Peyer's patch (tissue), 4 donors: Measurements from ENCODE around the gene PLXNA2. TPM values are rescaled to one million over a fixed set of nuclear protein-coding genes. Genes with fewer than 3 reads are reported as not detected.

Experiments
- DNase-seq, 3 donors: peaks; one replicate each; pipeline ENCODE4 v3.0.0-alpha.2; 2017 to 2019
- H3K27ac ChIP-seq, 4 donors: fragments of 200-600 bp; sonication (generic); one replicate each; pipeline ENCODE4 v1.5.1; 2016 to 2019
- H3K27me3 ChIP-seq, 2 donors: fragments of 200-600 bp; sonication (generic); one replicate each; pipeline ENCODE4 v1.5.1; 2019
- H3K36me3 ChIP-seq, 3 donors: fragments of 200-600 bp; sonication (generic); one replicate each; pipeline ENCODE4 v1.5.1; 2016 to 2019
- H3K4me1 ChIP-seq, 4 donors: fragments of 200-600 bp; sonication (generic); one replicate each; pipeline ENCODE4 v1.5.1; 2016 to 2019
- H3K4me3 ChIP-seq, 4 donors: fragments of 200-600 bp; sonication (generic); 1 replicate in 3 of 4; 2 replicates in 1 of 4; pipeline ENCODE4 v1.5.1; 2016 to 2019; ENCODE audit warnings: mild to moderate bottlenecking in 1 of 4
- H3K9me3 ChIP-seq, 4 donors: fragments of 200-600 bp; sonication (generic); one replicate each; pipeline ENCODE4 v1.5.1; 2016 to 2019; ENCODE audit warnings: mild to moderate bottlenecking in 1 of 4
- POLR2A ChIP-seq, 2 donors: fragments of 450-650 bp; IDR thresholded peaks; one replicate each; pipeline ENCODE4 v1.5.1; 2017; ENCODE audit warnings: antibody characterized with exemption in 2 of 2, mild to moderate bottlenecking in 2 of 2, moderate library complexity in 2 of 2
- total RNA-seq, 4 donors: library from RNA; depleted of rRNA; stranded (reverse); fragments of >200 nt; gene quantifications; one replicate each; pipeline ENCODE4 v1.1.0, GENCODE V29; 2016
- TF ChIP-seq, protein P1 (sequence below), 6 experiments: fragments of 450-650 bp in 4 of 6; fragments of 200-600 bp in 2 of 6; sonication (generic) in 1 of 6; IDR thresholded peaks; one replicate each; pipeline ENCODE4 v1.5.1; 2017 to 2019; ENCODE audit warnings: antibody characterized with exemption in 6 of 6, mild to moderate bottlenecking in 3 of 6, moderate library complexity in 1 of 6

PLXNA2 gene
- total RNA-seq, 4 donors from 2014 or later, result 51.5 to 70.2 (median 62.5) TPM

DNA sequence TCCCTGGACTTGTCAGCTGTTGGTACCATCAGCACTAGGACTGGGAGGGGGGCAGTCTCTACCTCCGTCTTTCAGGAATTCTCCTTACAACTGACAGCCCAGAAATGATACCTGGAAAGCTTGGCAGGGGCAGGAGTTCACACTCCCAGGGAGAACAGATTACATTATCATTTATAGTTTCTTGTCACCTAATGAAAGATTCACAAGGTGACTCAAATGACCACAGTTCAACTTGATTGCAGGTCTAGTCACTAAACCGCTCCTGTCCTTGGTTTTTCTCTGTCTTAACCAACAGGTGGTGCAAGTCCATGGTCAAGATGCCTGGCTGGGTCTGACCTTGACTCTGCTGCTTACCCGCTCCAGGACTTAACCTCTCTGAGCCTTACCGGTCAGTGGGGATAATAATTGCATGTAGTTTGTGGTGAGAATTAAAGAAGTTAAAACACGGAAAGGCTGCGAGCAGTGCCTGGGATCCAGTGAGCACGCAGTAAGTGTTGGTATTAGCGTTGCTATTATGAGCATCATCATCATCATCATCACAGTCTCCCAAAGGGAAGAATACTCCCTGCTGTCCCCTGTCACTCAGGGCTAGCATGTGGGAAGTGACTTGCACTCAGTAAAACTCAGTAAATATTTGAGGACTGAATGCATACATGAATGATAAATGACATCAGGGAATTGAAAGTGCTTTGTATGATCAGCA lies 207.9 kb downstream of the PLXNA2 start:
- Histone ChIP-seq H3K4me3 (no peak overlapping the region), H3K27me3 (no peaks in the 10 kb centered on the region), H3K36me3 (peaks cover 0 to 71% (median 0%) of the 10 kb centered on the region in 3 donors), H3K4me1 (peaks cover 0 to 3% (median 0%) of the 10 kb centered on the region in 4 donors), H3K9me3 (no peaks in the 10 kb centered on the region), H3K27ac (no peak overlapping the region)
- no peak for DNase-seq
- TF ChIP-seq, protein P1, sequence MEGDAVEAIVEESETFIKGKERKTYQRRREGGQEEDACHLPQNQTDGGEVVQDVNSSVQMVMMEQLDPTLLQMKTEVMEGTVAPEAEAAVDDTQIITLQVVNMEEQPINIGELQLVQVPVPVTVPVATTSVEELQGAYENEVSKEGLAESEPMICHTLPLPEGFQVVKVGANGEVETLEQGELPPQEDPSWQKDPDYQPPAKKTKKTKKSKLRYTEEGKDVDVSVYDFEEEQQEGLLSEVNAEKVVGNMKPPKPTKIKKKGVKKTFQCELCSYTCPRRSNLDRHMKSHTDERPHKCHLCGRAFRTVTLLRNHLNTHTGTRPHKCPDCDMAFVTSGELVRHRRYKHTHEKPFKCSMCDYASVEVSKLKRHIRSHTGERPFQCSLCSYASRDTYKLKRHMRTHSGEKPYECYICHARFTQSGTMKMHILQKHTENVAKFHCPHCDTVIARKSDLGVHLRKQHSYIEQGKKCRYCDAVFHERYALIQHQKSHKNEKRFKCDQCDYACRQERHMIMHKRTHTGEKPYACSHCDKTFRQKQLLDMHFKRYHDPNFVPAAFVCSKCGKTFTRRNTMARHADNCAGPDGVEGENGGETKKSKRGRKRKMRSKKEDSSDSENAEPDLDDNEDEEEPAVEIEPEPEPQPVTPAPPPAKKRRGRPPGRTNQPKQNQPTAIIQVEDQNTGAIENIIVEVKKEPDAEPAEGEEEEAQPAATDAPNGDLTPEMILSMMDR (IDR thresholded peaks at IDR 0.05), result peak in 4 of 6 experiments; percentile 7 to 41 (median 36)
- no peak for TF ChIP-seq POLR2A (IDR thresholded peaks at IDR 0.05)

DNA sequence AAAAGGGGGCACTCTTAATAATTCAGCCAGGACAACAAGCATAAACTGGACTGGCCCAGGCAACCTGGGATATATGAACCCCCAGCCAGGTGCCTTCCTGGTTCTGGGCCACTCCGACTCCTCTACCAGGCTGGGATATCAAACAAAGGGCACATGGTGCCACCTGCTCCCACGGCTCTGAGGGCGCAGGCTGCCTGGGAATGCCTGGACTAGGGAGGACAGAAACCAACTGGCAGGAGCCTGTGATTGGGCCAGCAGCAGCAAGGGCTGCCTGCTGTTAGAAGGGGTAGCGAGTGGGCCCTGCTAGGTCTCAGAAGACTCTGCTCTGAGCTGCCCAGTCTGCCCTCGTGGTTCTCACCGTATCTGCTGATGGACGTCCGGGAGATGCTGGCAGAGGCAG lies 210.0 kb downstream of the PLXNA2 start:
- Histone ChIP-seq H3K4me1 (peaks cover 0 to 21% (median under 1%) of the 10 kb centered on the region in 4 donors), H3K27me3 (no peaks in the 10 kb centered on the region), H3K36me3 (peaks cover 0 to 53% (median 0%) of the 10 kb centered on the region in 3 donors), H3K9me3 (no peaks in the 10 kb centered on the region), H3K27ac (no peak overlapping the region), H3K4me3 (no peak overlapping the region)
- TF ChIP-seq, protein P1 (IDR thresholded peaks at IDR 0.05), result no peak
- TF ChIP-seq POLR2A (IDR thresholded peaks at IDR 0.05), result no peak
- no peak for DNase-seq

DNA sequence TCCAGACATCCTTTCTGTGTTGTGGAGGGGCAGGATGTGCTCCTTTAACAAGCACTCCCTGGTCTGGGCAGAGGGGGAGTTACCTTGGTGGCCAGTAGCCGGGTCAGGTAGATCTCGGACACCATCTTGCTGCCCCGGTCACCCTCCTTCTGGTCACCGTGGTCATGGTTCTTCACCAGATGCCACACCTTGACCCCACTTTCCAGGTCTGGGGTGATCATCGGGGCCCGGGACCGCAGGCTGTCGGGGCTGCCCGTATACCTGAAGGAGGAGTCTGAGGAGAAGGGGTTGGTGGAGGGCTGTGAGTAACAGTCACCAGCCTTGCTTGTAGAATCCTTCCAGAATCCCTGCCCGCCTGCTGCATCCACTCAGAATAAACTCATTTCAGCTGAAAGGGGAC lies 210.9 kb downstream of the PLXNA2 start:
- H3K4me3 ChIP-seq, result no peak overlapping the region
- no peaks in the 10 kb centered on the region for H3K27me3 ChIP-seq
- H3K4me1 ChIP-seq, result peaks cover 0 to 23% (median 1%) of the 10 kb centered on the region in 4 donors
- no peak for DNase-seq
- H3K9me3 ChIP-seq, result no peaks in the 10 kb centered on the region
- TF ChIP-seq, protein P1 (IDR thresholded peaks at IDR 0.05), result no peak
- no peak for TF ChIP-seq POLR2A (IDR thresholded peaks at IDR 0.05)
- peaks cover 0 to 52% (median 0%) of the 10 kb centered on the region in 3 donors for H3K36me3 ChIP-seq
- no peak overlapping the region for H3K27ac ChIP-seq

DNA sequence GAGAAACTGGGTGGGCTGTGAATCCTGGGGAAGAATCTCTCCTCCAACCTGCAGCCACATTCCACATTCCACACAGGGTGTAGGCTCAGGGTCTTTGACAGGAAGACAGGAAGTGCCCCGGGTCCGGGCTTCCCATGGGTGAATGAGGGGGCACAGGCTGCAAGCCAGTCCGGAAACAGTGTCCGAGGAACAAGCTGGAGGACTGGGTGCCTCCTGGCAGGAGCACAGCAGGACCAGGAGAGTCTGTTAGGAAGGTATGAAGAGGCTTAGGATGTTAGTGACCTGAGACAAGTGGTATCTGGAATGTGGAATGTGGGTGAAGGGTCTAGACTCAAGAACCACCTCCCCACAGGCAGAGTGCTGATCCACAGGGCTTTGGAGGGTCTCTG lies 212.3 kb downstream of the PLXNA2 start:
- H3K4me1 ChIP-seq, result peaks cover 0 to 23% (median 1%) of the 10 kb centered on the region in 4 donors
- H3K9me3 ChIP-seq, result no peaks in the 10 kb centered on the region
- no peaks in the 10 kb centered on the region for H3K27me3 ChIP-seq
- DNase-seq, result no peak
- TF ChIP-seq POLR2A (IDR thresholded peaks at IDR 0.05), result no peak
- TF ChIP-seq, protein P1 (IDR thresholded peaks at IDR 0.05), result no peak
- H3K4me3 ChIP-seq, result no peak overlapping the region
- peaks cover 0 to 54% (median 0%) of the 10 kb centered on the region in 3 donors for H3K36me3 ChIP-seq
- peak overlapping the region in 1 of 4 donors; percentile 10 for H3K27ac ChIP-seq

DNA sequence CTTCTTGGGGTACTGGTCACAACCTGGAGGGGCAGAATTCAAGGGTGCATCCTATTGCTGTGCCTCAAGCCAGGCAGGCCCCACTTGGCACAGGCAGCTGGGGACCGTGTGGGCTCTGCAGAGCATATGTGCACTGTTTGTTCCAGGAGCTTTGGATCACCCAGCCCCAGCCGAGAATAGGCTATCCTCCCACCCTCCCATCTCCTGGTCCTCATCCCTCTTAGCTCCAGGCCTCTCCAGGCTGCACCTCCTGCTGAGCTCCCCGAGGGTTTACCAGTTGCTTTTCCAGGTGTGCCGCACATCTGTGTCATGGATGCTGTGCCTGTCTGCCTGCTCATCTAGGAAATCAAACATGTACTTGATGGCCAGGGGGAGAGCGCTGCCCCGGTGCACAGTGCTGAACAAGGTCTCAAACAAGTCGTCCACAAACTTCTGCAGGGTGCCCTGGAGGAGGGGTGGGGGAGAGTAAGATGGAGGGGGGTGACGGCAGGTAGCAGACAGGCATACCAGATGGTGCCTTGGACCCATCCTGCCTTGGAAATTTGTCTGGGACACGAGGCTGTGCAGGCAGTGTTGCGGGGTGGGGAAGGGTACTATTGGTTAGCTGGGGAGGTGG lies 212.8 kb downstream of the PLXNA2 start:
- Histone ChIP-seq H3K36me3 (peaks cover 0 to 51% (median 0%) of the 10 kb centered on the region in 3 donors), H3K4me3 (no peak overlapping the region), H3K27me3 (no peaks in the 10 kb centered on the region), H3K27ac (peak overlapping the region in 1 of 4 donors; percentile 74), H3K4me1 (peaks cover 0 to 23% (median 1%) of the 10 kb centered on the region in 4 donors), H3K9me3 (no peaks in the 10 kb centered on the region)
- DNase-seq, result no peak
- TF ChIP-seq, protein P1 (IDR thresholded peaks at IDR 0.05), result no peak
- no peak for TF ChIP-seq POLR2A (IDR thresholded peaks at IDR 0.05)
